Nephron progenitor cell (in vitro differentiated cells): Measurements from ENCODE around the gene PRELID2.
A peak's percentile ranks its signal among the peaks of the same experiment; 100 is the strongest.

ENCODE experiments used
- DNase-seq: peaks from one replicate; pipeline ENCODE4 v3.0.0; 2021
- H3K27ac Mint-ChIP-seq: 2 replicates; pipeline ENCODE4 v1.8.0; 2021; ENCODE audit warnings: mild to moderate bottlenecking, moderate library complexity, mixed read lengths
- H3K27me3 Mint-ChIP-seq: 2 replicates; pipeline ENCODE4 v1.8.0; 2021; ENCODE audit warnings: mild to moderate bottlenecking, low read depth, mixed read lengths; ENCODE audit not compliant: poor library complexity
- H3K36me3 Mint-ChIP-seq: 2 replicates; pipeline ENCODE4 v1.8.0; 2021; ENCODE audit warnings: low read depth, mixed read lengths
- H3K4me1 Mint-ChIP-seq: 2 replicates; pipeline ENCODE4 v1.8.0; 2021; ENCODE audit warnings: mixed read lengths
- H3K4me3 Mint-ChIP-seq: 2 replicates; pipeline ENCODE4 v1.8.0; 2021; ENCODE audit warnings: mild to moderate bottlenecking, moderate library complexity, mixed read lengths
- H3K9me3 Mint-ChIP-seq: 2 replicates; pipeline ENCODE4 v1.8.0; 2021; ENCODE audit warnings: mild to moderate bottlenecking, moderate library complexity, mixed read lengths
- CTCF ChIP-seq: fragments of 200-600 bp; sonication (generic); IDR thresholded peaks from 2 replicates; pipeline ENCODE4 v1.5.0; 2021; ENCODE audit warnings: antibody characterized with exemption

PRELID2 gene

GRCh38 chr5:145825751-145826180, 9.4 kb downstream of the PRELID2 start:
- no peak for DNase-seq
- Mint-ChIP-seq H3K4me1 (no peaks in the 10 kb centered on the region), H3K36me3 (peaks cover 6% of the 10 kb centered on the region), H3K4me3 (no peak overlapping the region), H3K27ac (no peak overlapping the region), H3K9me3 (no peaks in the 10 kb centered on the region), H3K27me3 (no peaks in the 10 kb centered on the region)
- TF ChIP-seq CTCF, result peak; percentile 45

GRCh38 chr5:145824040-145824439, 11.1 kb downstream of the PRELID2 start:
- no peak for TF ChIP-seq CTCF
- no peak for DNase-seq
- peaks cover 12% of the 10 kb centered on the region for H3K36me3 Mint-ChIP-seq
- H3K4me1 Mint-ChIP-seq, result no peaks in the 10 kb centered on the region
- peak overlapping the region; percentile 64 for H3K27ac Mint-ChIP-seq
- H3K4me3 Mint-ChIP-seq, result no peak overlapping the region
- H3K9me3 Mint-ChIP-seq, result no peaks in the 10 kb centered on the region
- no peaks in the 10 kb centered on the region for H3K27me3 Mint-ChIP-seq

DNA sequence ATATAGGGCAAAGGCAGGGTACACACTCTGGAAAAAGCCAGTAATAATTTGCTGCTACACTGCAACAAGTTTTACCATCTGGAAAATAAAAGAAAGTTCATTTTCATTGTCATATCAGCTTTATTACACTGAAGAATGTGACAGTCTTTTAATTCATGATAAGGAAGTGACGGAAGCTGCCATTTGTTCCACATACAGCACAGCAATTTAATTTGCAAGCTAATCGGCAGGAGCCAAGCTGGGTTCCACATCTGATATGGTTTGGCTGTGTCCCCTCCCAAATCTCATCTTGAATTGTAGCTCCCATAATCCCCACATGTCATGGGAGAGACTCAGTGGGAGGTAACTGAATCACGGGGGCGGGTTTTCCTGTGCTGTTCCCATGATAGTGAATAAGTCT, 16.5 kb downstream of the PRELID2 start:
- no peak overlapping the region for H3K27ac Mint-ChIP-seq
- H3K9me3 Mint-ChIP-seq, result no peaks in the 10 kb centered on the region
- TF ChIP-seq CTCF, result no peak
- no peak for DNase-seq
- H3K4me3 Mint-ChIP-seq, result no peak overlapping the region
- no peaks in the 10 kb centered on the region for H3K4me1 Mint-ChIP-seq
- peaks cover 48% of the 10 kb centered on the region for H3K36me3 Mint-ChIP-seq
- no peaks in the 10 kb centered on the region for H3K27me3 Mint-ChIP-seq

DNA sequence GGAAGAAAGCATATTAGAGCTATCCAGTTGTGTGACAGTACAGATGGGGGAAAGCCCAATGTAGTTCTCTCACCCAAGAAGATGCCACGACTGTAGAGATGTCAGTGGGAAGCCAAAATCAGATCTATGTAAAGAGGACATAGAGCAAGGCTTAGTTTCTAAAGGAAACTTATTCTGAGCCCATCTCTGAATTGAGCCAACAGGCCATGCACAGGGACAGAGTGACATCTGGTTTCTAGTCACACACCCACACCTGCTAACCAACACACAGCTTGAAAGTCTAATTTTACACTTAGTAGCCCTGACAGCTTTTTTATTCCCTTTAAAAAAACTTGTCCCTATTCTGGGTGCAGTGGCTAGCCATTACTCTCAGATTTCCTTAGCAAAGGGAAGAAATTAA, 22.3 kb downstream of the PRELID2 start:
- no peak overlapping the region for H3K27ac Mint-ChIP-seq
- H3K9me3 Mint-ChIP-seq, result no peaks in the 10 kb centered on the region
- no peak overlapping the region for H3K4me3 Mint-ChIP-seq
- H3K27me3 Mint-ChIP-seq, result no peaks in the 10 kb centered on the region
- no peaks in the 10 kb centered on the region for H3K4me1 Mint-ChIP-seq
- DNase-seq, result no peak
- peaks cover 44% of the 10 kb centered on the region for H3K36me3 Mint-ChIP-seq
- TF ChIP-seq CTCF, result no peak

- no peak overlapping the region for H3K27ac Mint-ChIP-seq
- no peaks in the 10 kb centered on the region for H3K27me3 Mint-ChIP-seq
Observed at GRCh38 chr5:145811834-145812625, 23.1 kb downstream of the PRELID2 start.

More at GRCh38 chr5:145811834-145812625, 23.1 kb downstream of the PRELID2 start:
- no peak for TF ChIP-seq CTCF
- Mint-ChIP-seq H3K4me3 (no peak overlapping the region), H3K4me1 (no peaks in the 10 kb centered on the region), H3K36me3 (peaks cover 39% of the 10 kb centered on the region), H3K9me3 (no peaks in the 10 kb centered on the region)
- no peak for DNase-seq
